Measurements from ENCODE around the gene LY6G6F. TPM values are rescaled to one million over a fixed set of nuclear protein-coding genes. Genes with fewer than 3 reads are reported as not detected.

LY6G6F gene
- total and polyA plus RNA-seq, 2 of the 13 experiments (the other 11 are each of a cell fraction or from before 2014, with no cell fraction given), result not detected

DNA sequence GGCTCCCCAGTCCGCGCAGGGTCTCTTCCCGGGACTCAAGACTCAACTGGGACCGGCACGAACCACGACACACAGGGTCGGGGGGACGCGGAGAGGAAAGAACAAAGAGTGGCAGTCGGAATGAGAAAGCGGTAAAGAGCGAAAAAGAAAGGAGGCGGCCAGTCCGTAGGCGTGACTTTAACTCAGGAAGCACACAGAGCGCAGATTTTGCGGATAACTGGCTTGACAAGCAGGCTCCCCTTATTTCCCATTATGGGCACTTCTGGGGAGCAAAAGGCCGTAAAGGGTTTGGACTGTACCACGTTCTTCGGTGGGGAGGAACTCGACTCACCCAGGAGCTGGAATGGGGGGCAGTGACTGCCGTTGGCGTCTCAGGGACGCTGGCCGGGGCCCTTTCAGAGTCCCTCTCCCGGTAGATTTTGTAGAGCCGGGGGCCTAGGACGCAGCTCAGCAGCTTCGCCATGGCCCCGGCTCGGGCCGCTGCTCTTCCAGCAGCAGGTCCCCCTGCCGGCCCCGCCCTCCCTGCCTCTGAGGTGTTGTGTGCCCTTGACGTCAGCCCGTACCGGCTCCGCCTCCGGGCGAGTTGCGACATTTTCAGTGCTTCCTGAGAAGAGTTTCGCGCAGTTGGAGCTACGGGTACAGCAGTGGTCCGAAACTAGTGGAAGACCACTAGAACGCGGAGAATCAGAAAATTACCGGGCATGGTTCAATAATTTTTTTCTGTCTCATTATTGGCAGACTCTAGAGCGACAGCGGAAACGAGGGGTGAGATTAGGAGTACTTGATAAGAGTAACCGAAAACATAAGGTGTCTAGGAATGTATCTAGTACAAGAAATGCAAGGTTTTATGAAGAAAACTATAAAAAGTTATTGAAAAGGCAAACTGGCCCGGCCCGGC, 3.6 kb upstream of the LY6G6F start, which contains the start of gene ABHD16A (continued):
- TF ChIP-seq, protein P1, sequence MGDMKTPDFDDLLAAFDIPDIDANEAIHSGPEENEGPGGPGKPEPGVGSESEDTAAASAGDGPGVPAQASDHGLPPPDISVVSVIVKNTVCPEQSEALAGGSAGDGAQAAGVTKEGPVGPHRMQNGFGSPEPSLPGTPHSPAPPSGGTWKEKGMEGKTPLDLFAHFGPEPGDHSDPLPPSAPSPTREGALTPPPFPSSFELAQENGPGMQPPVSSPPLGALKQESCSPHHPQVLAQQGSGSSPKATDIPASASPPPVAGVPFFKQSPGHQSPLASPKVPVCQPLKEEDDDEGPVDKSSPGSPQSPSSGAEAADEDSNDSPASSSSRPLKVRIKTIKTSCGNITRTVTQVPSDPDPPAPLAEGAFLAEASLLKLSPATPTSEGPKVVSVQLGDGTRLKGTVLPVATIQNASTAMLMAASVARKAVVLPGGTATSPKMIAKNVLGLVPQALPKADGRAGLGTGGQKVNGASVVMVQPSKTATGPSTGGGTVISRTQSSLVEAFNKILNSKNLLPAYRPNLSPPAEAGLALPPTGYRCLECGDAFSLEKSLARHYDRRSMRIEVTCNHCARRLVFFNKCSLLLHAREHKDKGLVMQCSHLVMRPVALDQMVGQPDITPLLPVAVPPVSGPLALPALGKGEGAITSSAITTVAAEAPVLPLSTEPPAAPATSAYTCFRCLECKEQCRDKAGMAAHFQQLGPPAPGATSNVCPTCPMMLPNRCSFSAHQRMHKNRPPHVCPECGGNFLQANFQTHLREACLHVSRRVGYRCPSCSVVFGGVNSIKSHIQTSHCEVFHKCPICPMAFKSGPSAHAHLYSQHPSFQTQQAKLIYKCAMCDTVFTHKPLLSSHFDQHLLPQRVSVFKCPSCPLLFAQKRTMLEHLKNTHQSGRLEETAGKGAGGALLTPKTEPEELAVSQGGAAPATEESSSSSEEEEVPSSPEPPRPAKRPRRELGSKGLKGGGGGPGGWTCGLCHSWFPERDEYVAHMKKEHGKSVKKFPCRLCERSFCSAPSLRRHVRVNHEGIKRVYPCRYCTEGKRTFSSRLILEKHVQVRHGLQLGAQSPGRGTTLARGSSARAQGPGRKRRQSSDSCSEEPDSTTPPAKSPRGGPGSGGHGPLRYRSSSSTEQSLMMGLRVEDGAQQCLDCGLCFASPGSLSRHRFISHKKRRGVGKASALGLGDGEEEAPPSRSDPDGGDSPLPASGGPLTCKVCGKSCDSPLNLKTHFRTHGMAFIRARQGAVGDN (CRISPR knock-in tag; IDR thresholded peaks at IDR 0.05), result peak; percentile 89
- TF ChIP-seq FOXK2 (IDR thresholded peaks at IDR 0.05), result peak; percentile 85
- TF ChIP-seq ZNF253 (CRISPR knock-in tag; IDR thresholded peaks at IDR 0.05; ENCODE audit: borderline replicate concordance), result no peak
- TF ChIP-seq, protein P2, sequence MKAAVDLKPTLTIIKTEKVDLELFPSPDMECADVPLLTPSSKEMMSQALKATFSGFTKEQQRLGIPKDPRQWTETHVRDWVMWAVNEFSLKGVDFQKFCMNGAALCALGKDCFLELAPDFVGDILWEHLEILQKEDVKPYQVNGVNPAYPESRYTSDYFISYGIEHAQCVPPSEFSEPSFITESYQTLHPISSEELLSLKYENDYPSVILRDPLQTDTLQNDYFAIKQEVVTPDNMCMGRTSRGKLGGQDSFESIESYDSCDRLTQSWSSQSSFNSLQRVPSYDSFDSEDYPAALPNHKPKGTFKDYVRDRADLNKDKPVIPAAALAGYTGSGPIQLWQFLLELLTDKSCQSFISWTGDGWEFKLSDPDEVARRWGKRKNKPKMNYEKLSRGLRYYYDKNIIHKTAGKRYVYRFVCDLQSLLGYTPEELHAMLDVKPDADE (CRISPR knock-in tag; IDR thresholded peaks at IDR 0.05), result no peak; the same call in 1 of the 2 replicates
- TF ChIP-seq, protein P3, sequence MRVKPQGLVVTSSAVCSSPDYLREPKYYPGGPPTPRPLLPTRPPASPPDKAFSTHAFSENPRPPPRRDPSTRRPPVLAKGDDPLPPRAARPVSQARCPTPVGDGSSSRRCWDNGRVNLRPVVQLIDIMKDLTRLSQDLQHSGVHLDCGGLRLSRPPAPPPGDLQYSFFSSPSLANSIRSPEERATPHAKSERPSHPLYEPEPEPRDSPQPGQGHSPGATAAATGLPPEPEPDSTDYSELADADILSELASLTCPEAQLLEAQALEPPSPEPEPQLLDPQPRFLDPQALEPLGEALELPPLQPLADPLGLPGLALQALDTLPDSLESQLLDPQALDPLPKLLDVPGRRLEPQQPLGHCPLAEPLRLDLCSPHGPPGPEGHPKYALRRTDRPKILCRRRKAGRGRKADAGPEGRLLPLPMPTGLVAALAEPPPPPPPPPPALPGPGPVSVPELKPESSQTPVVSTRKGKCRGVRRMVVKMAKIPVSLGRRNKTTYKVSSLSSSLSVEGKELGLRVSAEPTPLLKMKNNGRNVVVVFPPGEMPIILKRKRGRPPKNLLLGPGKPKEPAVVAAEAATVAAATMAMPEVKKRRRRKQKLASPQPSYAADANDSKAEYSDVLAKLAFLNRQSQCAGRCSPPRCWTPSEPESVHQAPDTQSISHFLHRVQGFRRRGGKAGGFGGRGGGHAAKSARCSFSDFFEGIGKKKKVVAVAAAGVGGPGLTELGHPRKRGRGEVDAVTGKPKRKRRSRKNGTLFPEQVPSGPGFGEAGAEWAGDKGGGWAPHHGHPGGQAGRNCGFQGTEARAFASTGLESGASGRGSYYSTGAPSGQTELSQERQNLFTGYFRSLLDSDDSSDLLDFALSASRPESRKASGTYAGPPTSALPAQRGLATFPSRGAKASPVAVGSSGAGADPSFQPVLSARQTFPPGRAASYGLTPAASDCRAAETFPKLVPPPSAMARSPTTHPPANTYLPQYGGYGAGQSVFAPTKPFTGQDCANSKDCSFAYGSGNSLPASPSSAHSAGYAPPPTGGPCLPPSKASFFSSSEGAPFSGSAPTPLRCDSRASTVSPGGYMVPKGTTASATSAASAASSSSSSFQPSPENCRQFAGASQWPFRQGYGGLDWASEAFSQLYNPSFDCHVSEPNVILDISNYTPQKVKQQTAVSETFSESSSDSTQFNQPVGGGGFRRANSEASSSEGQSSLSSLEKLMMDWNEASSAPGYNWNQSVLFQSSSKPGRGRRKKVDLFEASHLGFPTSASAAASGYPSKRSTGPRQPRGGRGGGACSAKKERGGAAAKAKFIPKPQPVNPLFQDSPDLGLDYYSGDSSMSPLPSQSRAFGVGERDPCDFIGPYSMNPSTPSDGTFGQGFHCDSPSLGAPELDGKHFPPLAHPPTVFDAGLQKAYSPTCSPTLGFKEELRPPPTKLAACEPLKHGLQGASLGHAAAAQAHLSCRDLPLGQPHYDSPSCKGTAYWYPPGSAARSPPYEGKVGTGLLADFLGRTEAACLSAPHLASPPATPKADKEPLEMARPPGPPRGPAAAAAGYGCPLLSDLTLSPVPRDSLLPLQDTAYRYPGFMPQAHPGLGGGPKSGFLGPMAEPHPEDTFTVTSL (CRISPR knock-in tag; IDR thresholded peaks at IDR 0.05; ENCODE audit: borderline replicate concordance), result peak; percentile 34; the same call in 1 of the 2 replicates
- TF ChIP-seq ZBTB7A (CRISPR knock-in tag; IDR thresholded peaks at IDR 0.05), result no peak
- TF ChIP-seq ZFP62 (CRISPR knock-in tag; IDR thresholded peaks at IDR 0.05), result no peak; the same call in 1 of the 2 replicates
- peak; percentile 90; the same call in 1 of the 3 replicates for TF ChIP-seq MXI1 (IDR thresholded peaks at IDR 0.05; ENCODE audit: borderline replicate concordance, low read depth, low read length)
- peak; percentile 56; the same call in 1 of the 2 replicates for TF ChIP-seq FOXO1 (CRISPR knock-in tag; IDR thresholded peaks at IDR 0.05)
- TF ChIP-seq, protein P4, sequence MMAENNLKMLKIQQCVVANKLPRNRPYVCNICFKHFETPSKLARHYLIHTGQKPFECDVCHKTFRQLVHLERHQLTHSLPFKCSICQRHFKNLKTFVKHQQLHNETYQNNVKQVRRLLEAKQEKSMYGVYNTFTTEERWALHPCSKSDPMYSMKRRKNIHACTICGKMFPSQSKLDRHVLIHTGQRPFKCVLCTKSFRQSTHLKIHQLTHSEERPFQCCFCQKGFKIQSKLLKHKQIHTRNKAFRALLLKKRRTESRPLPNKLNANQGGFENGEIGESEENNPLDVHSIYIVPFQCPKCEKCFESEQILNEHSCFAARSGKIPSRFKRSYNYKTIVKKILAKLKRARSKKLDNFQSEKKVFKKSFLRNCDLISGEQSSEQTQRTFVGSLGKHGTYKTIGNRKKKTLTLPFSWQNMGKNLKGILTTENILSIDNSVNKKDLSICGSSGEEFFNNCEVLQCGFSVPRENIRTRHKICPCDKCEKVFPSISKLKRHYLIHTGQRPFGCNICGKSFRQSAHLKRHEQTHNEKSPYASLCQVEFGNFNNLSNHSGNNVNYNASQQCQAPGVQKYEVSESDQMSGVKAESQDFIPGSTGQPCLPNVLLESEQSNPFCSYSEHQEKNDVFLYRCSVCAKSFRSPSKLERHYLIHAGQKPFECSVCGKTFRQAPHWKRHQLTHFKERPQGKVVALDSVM (CRISPR knock-in tag; IDR thresholded peaks at IDR 0.05), result peak; percentile 37; the same call in 1 of the 2 replicates
- TF ChIP-seq ELF4 (CRISPR knock-in tag; IDR thresholded peaks at IDR 0.05; ENCODE audit: borderline replicate concordance), result peak; percentile 79; the same call in 1 of the 2 replicates
- peak; percentile 91; the same call in 1 of the 2 replicates for TF ChIP-seq SMYD3 (CRISPR knock-in tag; IDR thresholded peaks at IDR 0.05)
- TF ChIP-seq ZBTB1 (CRISPR knock-in tag; IDR thresholded peaks at IDR 0.05; ENCODE audit: borderline replicate concordance), result no peak
- TF ChIP-seq GABPA (IDR thresholded peaks at IDR 0.05; ENCODE audit: low read depth, low read length), result no peak
- peak; percentile 85 for TF ChIP-seq GABPA (CRISPR knock-in tag; IDR thresholded peaks at IDR 0.05; ENCODE audit: low read depth)
